SH-SY5Y (cell line): Measurements from ENCODE around the gene DCBLD1.

ENCODE experiments used
- GATA2 ChIP-seq: IDR thresholded peaks from 2 replicates; pipeline ENCODE4 v1.6.1; 2011; ENCODE audit warnings: mild to moderate bottlenecking, low read depth, low read length
- GATA3 ChIP-seq: IDR thresholded peaks from 2 replicates; pipeline ENCODE4 v1.6.1; 2011; ENCODE audit warnings: low read depth, mild to moderate bottlenecking, low read length, moderate library complexity

- TF ChIP-seq GATA2 (no peak), GATA3 (no peak)
Observed at GRCh38 chr6:117555882-117556498, 73.5 kb downstream of the DCBLD1 start.
